Measurements from ENCODE around the gene C12orf54. TPM values are rescaled to one million over a fixed set of nuclear protein-coding genes. Genes with fewer than 3 reads are reported as not detected.
"Not testable (repeated sequence)": the region's sequence is repeated elsewhere in the genome, so short reads cannot be mapped to it uniquely, and the experiment has no call there.

The C12orf54 gene
- 0.53 TPM for total RNA-seq
- long read RNA-seq, result 0 reads

GRCh38 chr12:48482198-48482597, at the start of gene C12orf54:
C12orf54 (plus strand) TSS chr12:48482498; CDS start chr12:48483297, 799 bp downstream.
- Histone ChIP-seq H3K4me1 (no peaks in the 10 kb centered on the region), H3K36me3 (no peaks in the 10 kb centered on the region), H3K4me3 (no peak within 1 kb of the TSS), H3K27ac (no peak within 1 kb of the TSS), H3K27me3 (ENCODE audit: low read depth) (no peaks in the 10 kb centered on the region), H3K9me3 (no peaks in the 10 kb centered on the region)
- DNase-seq, result no peak
- TF ChIP-seq CTCF (IDR thresholded peaks at IDR 0.05), result no peak
- intact Hi-C loops (cut with DNase I), result no loop called here
- no peak for ATAC-seq

GRCh38 chr12:48434016-48434415, 48.3 kb upstream of the C12orf54 start:
- H3K9me3 ChIP-seq; H3K27me3 ChIP-seq (ENCODE audit: low read depth); intact Hi-C loops (cut with DNase I); H3K4me3 ChIP-seq; ATAC-seq; H3K27ac ChIP-seq; DNase-seq; H3K4me1 ChIP-seq; H3K36me3 ChIP-seq: not testable (repeated sequence)

- ATAC-seq, result no peak
- intact Hi-C loops (cut with DNase I), result no loop called here
- Histone ChIP-seq H3K9me3 (no peaks in the 10 kb centered on the region), H3K36me3 (no peaks in the 10 kb centered on the region), H3K4me3 (no peak overlapping the region), H3K4me1 (no peaks in the 10 kb centered on the region), H3K27me3 (ENCODE audit: low read depth) (no peaks in the 10 kb centered on the region), H3K27ac (no peak overlapping the region)
- no peak for DNase-seq
- no peak for TF ChIP-seq CTCF (IDR thresholded peaks at IDR 0.05)
These were observed 41.2 kb upstream of the C12orf54 start for GRCh38 chr12:48441069-48441468.

- DNase-seq, result no peak
- H3K27ac ChIP-seq, result no peak overlapping the region
- no peaks in the 10 kb centered on the region for H3K36me3 ChIP-seq
- no peak overlapping the region for H3K4me3 ChIP-seq
- ATAC-seq, result no peak
- H3K9me3 ChIP-seq, result no peaks in the 10 kb centered on the region
- H3K27me3 ChIP-seq (ENCODE audit: low read depth), result no peaks in the 10 kb centered on the region
- TF ChIP-seq CTCF (IDR thresholded peaks at IDR 0.05), result no peak
- no peaks in the 10 kb centered on the region for H3K4me1 ChIP-seq
- intact Hi-C loops (cut with DNase I), result no loop called here
These were observed 40.0 kb upstream of the C12orf54 start for GRCh38 chr12:48442179-48442847.

- H3K4me3 ChIP-seq, result no peak overlapping the region
- TF ChIP-seq CTCF (IDR thresholded peaks at IDR 0.05), result no peak
These were observed 36.8 kb upstream of the C12orf54 start for GRCh38 chr12:48445538-48445937.

GRCh38 chr12:48446161-48446776, 36.0 kb upstream of the C12orf54 start:
- Histone ChIP-seq H3K27ac (no peak overlapping the region), H3K27me3 (ENCODE audit: low read depth) (no peaks in the 10 kb centered on the region), H3K4me1 (no peaks in the 10 kb centered on the region), H3K36me3 (no peaks in the 10 kb centered on the region), H3K4me3 (no peak overlapping the region), H3K9me3 (no peaks in the 10 kb centered on the region)
- ATAC-seq, result no peak
- no peak for TF ChIP-seq CTCF (IDR thresholded peaks at IDR 0.05)
- intact Hi-C loops (cut with DNase I), result no loop called here
- no peak for DNase-seq

More at GRCh38 chr12:48445538-48445937, 36.8 kb upstream of the C12orf54 start:
- Histone ChIP-seq H3K9me3 (no peaks in the 10 kb centered on the region), H3K27me3 (ENCODE audit: low read depth) (no peaks in the 10 kb centered on the region), H3K36me3 (no peaks in the 10 kb centered on the region), H3K4me1 (no peaks in the 10 kb centered on the region), H3K27ac (no peak overlapping the region)
- DNase-seq, result no peak
- no peak for ATAC-seq
- intact Hi-C loops (cut with DNase I), result no loop called here
